HCT116 (cell line): Measurements from ENCODE around the gene MTHFR. TPM values are rescaled to one million over a fixed set of nuclear protein-coding genes. Genes with fewer than 3 reads are reported as not detected.
A peak's percentile ranks its signal among the peaks of the same experiment; 100 is the strongest.

Source experiments
- ATAC-seq: fragments of 200-7000 bp; cut with Tn5 transposase; 2 replicates; pipeline ENCODE4 v1.9.1; 2020; ENCODE audit warnings: mild to moderate bottlenecking, moderate library complexity
- BruUV-seq: library from RNA; stranded (reverse); fragments of 400-500 nt; replicated peaks from 2 replicates; lab custom pipeline; 2021; lab: Mats Ljungman, UMichigan
- CTCF ChIA-PET: fragments of 300-600 bp; sonication (Branson Sonifier 250); formaldehyde crosslinking; loops from one replicate; lab custom pipeline; 2021; ENCODE audit warnings: antibody characterized with exemption; lab: Charles Lee
- POLR2A ChIA-PET: fragments of 300-600, 350-600 bp; sonication (Branson Sonifier 250); formaldehyde crosslinking; loops from one replicate; lab custom pipeline; 2021; ENCODE audit warnings: antibody characterized with exemption; lab: Charles Lee
- RAD21 ChIA-PET, 2 experiments: fragments of 300-600 bp; sonication (Branson Sonifier 250); formaldehyde crosslinking; loops; one replicate each; lab custom pipeline; 2023; ENCODE audit warnings: low total read pairs in 2 of 2; ENCODE audit not compliant: uncharacterized antibody in 2 of 2, unreplicated experiment in 2 of 2, low non-redundant PET in 1 of 2; lab: Charles Lee
- DNase-seq: peaks from one replicate; pipeline ENCODE4 v3.0.0-alpha.2; 2010; ENCODE audit warnings: low read depth, low spot score
- H2AFZ ChIP-seq: fragments of 200-600 bp; shearing (Covaris generic), sonication (generic); 2 replicates; pipeline ENCODE4 v1.6.1; 2017; ENCODE audit warnings: low read depth, mixed run types, mixed read lengths, antibody characterized with exemption, low read length; ENCODE audit not compliant: poor library complexity, severe bottlenecking
- H3K27ac ChIP-seq: 2 replicates; pipeline ENCODE4 v1.5.1; 2012; ENCODE audit warnings: low read depth, low read length
- H3K27me3 ChIP-seq: fragments of 200-600 bp; sonication (generic); 2 replicates; pipeline ENCODE4 v1.6.1; 2016; ENCODE audit warnings: mixed run types, low read length, mixed read lengths; ENCODE audit not compliant: insufficient read depth
- H3K36me3 ChIP-seq, 2 experiments: fragments of 200-500 bp in 1 of 2; fragments of 200-600 bp in 1 of 2; sonication (Bioruptor generic) in 1 of 2; sonication (generic) in 1 of 2; 2 replicates each; pipeline versions ENCODE4 v1.5.1 to v1.6.1; 2014 to 2016; ENCODE audit warnings: low read length in 2 of 2, inconsistent platforms in 1 of 2, mixed read lengths in 1 of 2, mixed run types in 1 of 2; ENCODE audit not compliant: insufficient read depth in 2 of 2, control insufficient read depth in 1 of 2
- H3K4me1 ChIP-seq, 2 experiments: fragments of 200-600 bp in 1 of 2; sonication (generic) in 1 of 2; 2 replicates each; pipeline versions ENCODE4 v1.5.1 to v1.6.1; 2012 to 2017; ENCODE audit warnings: low read length in 2 of 2, inconsistent platforms in 1 of 2, mild to moderate bottlenecking in 1 of 2, mixed read lengths in 1 of 2, mixed run types in 1 of 2, moderate library complexity in 1 of 2; ENCODE audit not compliant: insufficient read depth in 2 of 2, control insufficient read depth in 1 of 2
- H3K4me2 ChIP-seq: fragments of 200-600 bp; sonication (generic); 2 replicates; pipeline ENCODE4 v1.6.1; 2017; ENCODE audit warnings: mixed run types, low read length, mixed read lengths
- H3K4me3 ChIP-seq, 2 experiments: fragments of 200-600 bp in 1 of 2; sonication (generic) in 1 of 2; replicated peaks in 1 of 2; 2 replicates each; pipeline ENCODE4 v1.5.1; 2011 to 2016; ENCODE audit warnings: low read length in 2 of 2, control low read depth in 1 of 2, low read depth in 1 of 2, mild to moderate bottlenecking in 1 of 2, mixed read lengths in 1 of 2, mixed run types in 1 of 2
- H3K79me2 ChIP-seq: fragments of 200-600 bp; sonication (generic); 2 replicates; pipeline ENCODE4 v1.6.1; 2017; ENCODE audit warnings: mild to moderate bottlenecking, mixed run types, low read length, moderate library complexity, mixed read lengths; ENCODE audit not compliant: insufficient read depth
- H3K9ac ChIP-seq: fragments of 200-600 bp; sonication (generic); 2 replicates; pipeline ENCODE4 v1.6.1; 2016; ENCODE audit warnings: low read length, mixed read lengths
- H3K9me2 ChIP-seq: fragments of 200-600 bp; sonication (generic), shearing (Covaris generic); 2 replicates; pipeline ENCODE4 v1.6.1; 2017; ENCODE audit warnings: mixed run types, mild to moderate bottlenecking, moderate library complexity; ENCODE audit not compliant: insufficient read depth
- H3K9me3 ChIP-seq, 2 experiments: fragments of 200-500 bp in 1 of 2; fragments of 200-600 bp in 1 of 2; sonication (Bioruptor generic) in 1 of 2; sonication (generic) in 1 of 2; 2 replicates each; pipeline ENCODE4 v1.6.1; 2014 to 2017; ENCODE audit warnings: low read length in 2 of 2, mixed read lengths in 2 of 2, inconsistent platforms in 1 of 2, low read depth in 1 of 2, mild to moderate bottlenecking in 1 of 2, mixed run types in 1 of 2, moderate library complexity in 1 of 2; ENCODE audit not compliant: control insufficient read depth in 1 of 2, insufficient read depth in 1 of 2
- H4K20me1 ChIP-seq: fragments of 200-600 bp; sonication (generic), shearing (Covaris generic); 2 replicates; pipeline ENCODE4 v1.6.1; 2017; ENCODE audit warnings: mixed run types, mild to moderate bottlenecking, moderate library complexity; ENCODE audit not compliant: insufficient read depth
- ELF1 ChIP-seq: IDR thresholded peaks from 2 replicates; pipeline ENCODE4 v1.6.1; 2012; ENCODE audit warnings: low read depth, borderline replicate concordance
- POLR2A ChIP-seq: IDR thresholded peaks from 2 replicates; pipeline ENCODE4 v1.7.0; 2011; ENCODE audit warnings: borderline replicate concordance; ENCODE audit not compliant: insufficient read depth, insufficient read length; ENCODE audit errors: extremely low read depth
- POLR2AphosphoS5 ChIP-seq: IDR thresholded peaks from 2 replicates; pipeline ENCODE4 v1.6.1; 2011; ENCODE audit warnings: mild to moderate bottlenecking, low read depth, low read length, moderate library complexity
- RAD21 ChIP-seq: IDR thresholded peaks from 2 replicates; pipeline ENCODE4 v1.6.1; 2012; ENCODE audit warnings: low read depth, mild to moderate bottlenecking
- SIN3A ChIP-seq: IDR thresholded peaks from 2 replicates; pipeline ENCODE4 v1.6.1; 2012; ENCODE audit warnings: low read depth
- TCF7L2 ChIP-seq: IDR thresholded peaks from 2 replicates; pipeline ENCODE4 v1.7.0; 2011; ENCODE audit warnings: borderline replicate concordance, inconsistent platforms; ENCODE audit not compliant: insufficient read depth, insufficient read length; ENCODE audit errors: extremely low read depth
- intact Hi-C: fragments of 100-400 bp; cut with micrococcal nuclease; formaldehyde crosslinking; loops from 2 replicates; pipeline ENCODE4 v1.10.0; 2022
- total RNA-seq: library from RNA; stranded (reverse); gene quantifications from one replicate; pipeline ENCODE4 v1.2.1, GENCODE V29; 2021; ENCODE audit not compliant: unreplicated experiment
- TF ChIP-seq, protein P1 (sequence below): IDR thresholded peaks from 2 replicates; pipeline ENCODE4 v1.6.1; 2012
- TF ChIP-seq, protein P2 (sequence below), 3 experiments: fragments of 200-600 bp in 1 of 3; sonication (generic) in 1 of 3; IDR thresholded peaks in 2 of 3; conservative IDR thresholded peaks in 1 of 3; 2 replicates each; pipeline ENCODE4 v1.5.1; 2012 to 2017; ENCODE audit warnings: low read depth in 2 of 3, low read length in 2 of 3, antibody characterized with exemption in 1 of 3, borderline replicate concordance in 1 of 3, control low read depth in 1 of 3, mild to moderate bottlenecking in 1 of 3, mixed read lengths in 1 of 3, mixed run types in 1 of 3, moderate library complexity in 1 of 3; ENCODE audit not compliant: insufficient read depth in 1 of 3

The MTHFR gene
- total RNA-seq, 1 experiment from 2014 or later, result 20.9 TPM

DNA sequence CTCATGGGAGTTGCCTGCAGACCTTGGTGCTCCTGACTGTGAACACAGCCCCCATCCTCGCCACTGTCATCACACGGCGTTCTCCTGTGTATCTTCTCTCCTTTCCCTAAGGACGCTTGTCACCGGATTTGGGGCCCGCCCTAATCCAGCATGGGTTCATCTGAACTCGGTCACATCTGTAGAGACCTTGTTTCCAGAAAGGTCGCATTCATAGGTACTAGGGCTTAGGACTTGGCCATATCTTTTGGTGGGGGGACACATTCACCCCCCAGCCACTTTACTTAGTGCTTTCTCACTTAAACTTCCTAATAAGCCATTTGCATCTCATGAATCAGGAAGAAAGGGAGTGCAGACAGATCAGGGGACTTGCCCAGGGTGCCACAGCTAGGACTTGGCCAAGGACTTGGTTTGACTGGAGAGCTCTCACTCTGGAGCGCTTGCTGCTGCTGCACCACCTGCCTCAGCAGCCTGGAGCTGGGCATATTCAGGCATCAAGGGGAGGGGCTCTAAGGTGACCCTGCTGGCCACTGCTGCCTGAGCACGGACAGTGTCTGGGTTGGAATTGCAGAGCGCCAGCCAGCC lies 32.1 kb upstream of the MTHFR start:
- TF ChIP-seq POLR2AphosphoS5, result no peak
- TF ChIP-seq, protein P1, sequence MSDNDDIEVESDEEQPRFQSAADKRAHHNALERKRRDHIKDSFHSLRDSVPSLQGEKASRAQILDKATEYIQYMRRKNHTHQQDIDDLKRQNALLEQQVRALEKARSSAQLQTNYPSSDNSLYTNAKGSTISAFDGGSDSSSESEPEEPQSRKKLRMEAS, result no peak
- TF ChIP-seq, protein P2, sequence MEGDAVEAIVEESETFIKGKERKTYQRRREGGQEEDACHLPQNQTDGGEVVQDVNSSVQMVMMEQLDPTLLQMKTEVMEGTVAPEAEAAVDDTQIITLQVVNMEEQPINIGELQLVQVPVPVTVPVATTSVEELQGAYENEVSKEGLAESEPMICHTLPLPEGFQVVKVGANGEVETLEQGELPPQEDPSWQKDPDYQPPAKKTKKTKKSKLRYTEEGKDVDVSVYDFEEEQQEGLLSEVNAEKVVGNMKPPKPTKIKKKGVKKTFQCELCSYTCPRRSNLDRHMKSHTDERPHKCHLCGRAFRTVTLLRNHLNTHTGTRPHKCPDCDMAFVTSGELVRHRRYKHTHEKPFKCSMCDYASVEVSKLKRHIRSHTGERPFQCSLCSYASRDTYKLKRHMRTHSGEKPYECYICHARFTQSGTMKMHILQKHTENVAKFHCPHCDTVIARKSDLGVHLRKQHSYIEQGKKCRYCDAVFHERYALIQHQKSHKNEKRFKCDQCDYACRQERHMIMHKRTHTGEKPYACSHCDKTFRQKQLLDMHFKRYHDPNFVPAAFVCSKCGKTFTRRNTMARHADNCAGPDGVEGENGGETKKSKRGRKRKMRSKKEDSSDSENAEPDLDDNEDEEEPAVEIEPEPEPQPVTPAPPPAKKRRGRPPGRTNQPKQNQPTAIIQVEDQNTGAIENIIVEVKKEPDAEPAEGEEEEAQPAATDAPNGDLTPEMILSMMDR (IDR thresholded peaks at IDR 0.05 in 2 of 3, conservative IDR thresholded peaks at IDR 0.05 in 1 of 3; ENCODE audit: borderline replicate concordance in 1 of 3, insufficient read depth in 1 of 3, low read depth in 2 of 3, low read length in 2 of 3), result no peak
- no peak for TF ChIP-seq TCF7L2
- TF ChIP-seq SIN3A, result no peak
- TF ChIP-seq RAD21, result no peak
- TF ChIP-seq POLR2A, result no peak
- no peak for TF ChIP-seq ELF1
- TF ChIP-seq, all 23 proteins: peak for 0
- BruUV-seq, result no TSS peak

More for the DNA sequence above, 32.1 kb upstream of the MTHFR start:
- Histone ChIP-seq H3K9me2 (no peaks in the 10 kb centered on the region), H4K20me1 (no peaks in the 10 kb centered on the region), H3K9me3 (no peaks in the 10 kb centered on the region), H3K27me3 (no peaks in the 10 kb centered on the region), H3K79me2 (no peaks in the 10 kb centered on the region), H3K36me3 (peaks cover 7 to 26% of the 10 kb centered on the region in 2 experiments; a peak in 2 of 4 replicates), H3K27ac (no peak overlapping the region), H3K9ac (no peak overlapping the region), H2AFZ (no peak overlapping the region), H3K4me3 (no peak overlapping the region), H3K4me1 (no peaks in the 10 kb centered on the region), H3K4me2 (no peak overlapping the region)
- DNase-seq, result no peak
- RAD21 ChIA-PET, result interaction anchor here in 1 of 2 experiments (0.7 kb wide), 1 partner anchor 63 kb away, joined by 3 read pairs; no protein-coding TSS in a partner anchor
- peak; percentile 15; the same call in 1 of the 2 replicates for ATAC-seq
- CTCF ChIA-PET, result interaction anchor here (0.6 to 1.0 kb wide), 6 partner anchors 32 to 145 kb away, joined by 3 to 12 read pairs (median 3); partner anchors contain the start of gene CLCN6
- intact Hi-C loops, result loop anchor here (1.0 to 10.0 kb wide), 7 partner anchors 56 to 803 kb away; no protein-coding TSS in a partner anchor
- POLR2A ChIA-PET, result interaction anchor here (1.6 kb wide), 1 partner anchor 71 kb away, joined by 9 read pairs; no protein-coding TSS in a partner anchor
